ENCODE data around the gene COL1A2.

The COL1A2 gene

GRCh38 chr7:94351703-94352102, 43.0 kb upstream of the COL1A2 start:
- Histone ChIP-seq H3K4me2 (ENCODE audit: low read depth, low read length, poor library complexity, severe bottlenecking) (no peak overlapping the region), H3K4me3 (ENCODE audit: low read length, poor library complexity, severe bottlenecking) (no peak overlapping the region), H3K9me2 (replicated peaks; ENCODE audit: low read depth, low read length) (no peaks in the 10 kb centered on the region), H3K9me3 (ENCODE audit: insufficient read depth, low read depth, low read length) (no peaks in the 10 kb centered on the region), H3K36me3 (ENCODE audit: insufficient read depth, low read length) (no peaks in the 10 kb centered on the region), H4K20me1 (ENCODE audit: insufficient read depth, low read length, poor library complexity, severe bottlenecking) (no peaks in the 10 kb centered on the region), H3F3A (ENCODE audit: low read depth) (no peaks in the 10 kb centered on the region), H2AFZ (ENCODE audit: low read length) (no peak overlapping the region), H3K9ac (ENCODE audit: low read depth, low read length, poor library complexity, severe bottlenecking) (no peak overlapping the region), H3K27me3 (ENCODE audit: insufficient read depth, low read length, poor library complexity, severe bottlenecking) (no peaks in the 10 kb centered on the region), H3K79me2 (ENCODE audit: insufficient read depth, low read length) (no peaks in the 10 kb centered on the region), H3K4me1 (ENCODE audit: insufficient read depth, low read length, poor library complexity, severe bottlenecking) (no peaks in the 10 kb centered on the region)
- TF ChIP-seq EZH2phosphoT487 (IDR thresholded peaks at IDR 0.05; ENCODE audit: borderline replicate concordance) = no peak
- TF ChIP-seq CTCF (conservative IDR thresholded peaks at IDR 0.05; ENCODE audit: low read length) = no peak

- H3K9me3 ChIP-seq (ENCODE audit: insufficient read depth, low read depth, low read length) = no peaks in the 10 kb centered on the region
- H3K4me3 ChIP-seq (ENCODE audit: low read length, poor library complexity, severe bottlenecking) = no peak overlapping the region
- no peaks in the 10 kb centered on the region for H3K9me2 ChIP-seq (replicated peaks; ENCODE audit: low read depth, low read length)
- H3K79me2 ChIP-seq (ENCODE audit: insufficient read depth, low read length) = no peaks in the 10 kb centered on the region
- no peaks in the 10 kb centered on the region for H3K27me3 ChIP-seq (ENCODE audit: insufficient read depth, low read length, poor library complexity, severe bottlenecking)
- no peak overlapping the region for H3K9ac ChIP-seq (ENCODE audit: low read depth, low read length, poor library complexity, severe bottlenecking)
- no peaks in the 10 kb centered on the region for H4K20me1 ChIP-seq (ENCODE audit: insufficient read depth, low read length, poor library complexity, severe bottlenecking)
- no peaks in the 10 kb centered on the region for H3K4me1 ChIP-seq (ENCODE audit: insufficient read depth, low read length, poor library complexity, severe bottlenecking)
- H3F3A ChIP-seq (ENCODE audit: low read depth) = no peaks in the 10 kb centered on the region
- H2AFZ ChIP-seq (ENCODE audit: low read length) = no peak overlapping the region
- TF ChIP-seq EZH2phosphoT487 (IDR thresholded peaks at IDR 0.05; ENCODE audit: borderline replicate concordance) (no peak), CTCF (conservative IDR thresholded peaks at IDR 0.05; ENCODE audit: low read length) (no peak)
- H3K36me3 ChIP-seq (ENCODE audit: insufficient read depth, low read length) = no peaks in the 10 kb centered on the region
- H3K4me2 ChIP-seq (ENCODE audit: low read depth, low read length, poor library complexity, severe bottlenecking) = no peak overlapping the region
Measured at GRCh38 chr7:94352887-94353286, 41.8 kb upstream of the COL1A2 start.

GRCh38 chr7:94354953-94355352, 39.7 kb upstream of the COL1A2 start:
- Histone ChIP-seq H4K20me1 (ENCODE audit: insufficient read depth, low read length, poor library complexity, severe bottlenecking) (no peaks in the 10 kb centered on the region), H3K9me2 (replicated peaks; ENCODE audit: low read depth, low read length) (no peaks in the 10 kb centered on the region), H3K79me2 (ENCODE audit: insufficient read depth, low read length) (no peaks in the 10 kb centered on the region), H3K4me2 (ENCODE audit: low read depth, low read length, poor library complexity, severe bottlenecking) (no peak overlapping the region), H3K27me3 (ENCODE audit: insufficient read depth, low read length, poor library complexity, severe bottlenecking) (no peaks in the 10 kb centered on the region), H3K9me3 (ENCODE audit: insufficient read depth, low read depth, low read length) (no peaks in the 10 kb centered on the region), H3K9ac (ENCODE audit: low read depth, low read length, poor library complexity, severe bottlenecking) (no peak overlapping the region), H3F3A (ENCODE audit: low read depth) (no peaks in the 10 kb centered on the region), H2AFZ (ENCODE audit: low read length) (no peak overlapping the region), H3K36me3 (ENCODE audit: insufficient read depth, low read length) (no peaks in the 10 kb centered on the region), H3K4me3 (ENCODE audit: low read length, poor library complexity, severe bottlenecking) (no peak overlapping the region), H3K4me1 (ENCODE audit: insufficient read depth, low read length, poor library complexity, severe bottlenecking) (no peaks in the 10 kb centered on the region)
- TF ChIP-seq CTCF (conservative IDR thresholded peaks at IDR 0.05; ENCODE audit: low read length) (no peak), EZH2phosphoT487 (IDR thresholded peaks at IDR 0.05; ENCODE audit: borderline replicate concordance) (no peak)
